Endothelial cell of umbilical vein (primary cell): ENCODE results near the gene SRGAP3.

Experiments used
- CTCF ChIP-seq, 2 donors: IDR thresholded peaks; 1 replicate in 1 of 2; 2 replicates in 1 of 2; pipeline ENCODE4 v1.5.1; 2011; ENCODE audit warnings: low read length in 2 of 2, mild to moderate bottlenecking in 2 of 2, moderate library complexity in 2 of 2, control low read depth in 1 of 2, inconsistent platforms in 1 of 2, low read depth in 1 of 2; ENCODE audit not compliant: insufficient read depth in 1 of 2; ENCODE audit errors: extremely low read depth in 1 of 2
- EZH2 ChIP-seq: IDR thresholded peaks from 2 replicates; pipeline ENCODE4 v1.6.1; 2012; ENCODE audit warnings: borderline replicate concordance, low read depth, mild to moderate bottlenecking, moderate library complexity, low read length, inconsistent platforms; ENCODE audit not compliant: severe bottlenecking

- TF ChIP-seq CTCF (IDR thresholded peaks at IDR 0.05; ENCODE audit: extremely low read depth in 1 of 2, insufficient read depth in 1 of 2, low read depth in 1 of 2, low read length in 2 of 2) (no peak), EZH2 (no peak)
Measured at GRCh38 chr3:9225268-9225667, 24.2 kb downstream of the SRGAP3 start.
